HL-60 (cell line): ENCODE results near the gene HARBI1.

ENCODE experiments used
- CTCF ChIP-seq: IDR thresholded peaks from one replicate; pipeline ENCODE4 v1.5.1; 2011; ENCODE audit warnings: low read length, control low read depth, inconsistent platforms; ENCODE audit not compliant: insufficient read depth
- TF ChIP-seq, protein P1 (sequence below): IDR thresholded peaks from 2 replicates; pipeline ENCODE4 v1.6.1; 2012; ENCODE audit warnings: low read depth; ENCODE audit not compliant: insufficient replicate concordance

DNA sequence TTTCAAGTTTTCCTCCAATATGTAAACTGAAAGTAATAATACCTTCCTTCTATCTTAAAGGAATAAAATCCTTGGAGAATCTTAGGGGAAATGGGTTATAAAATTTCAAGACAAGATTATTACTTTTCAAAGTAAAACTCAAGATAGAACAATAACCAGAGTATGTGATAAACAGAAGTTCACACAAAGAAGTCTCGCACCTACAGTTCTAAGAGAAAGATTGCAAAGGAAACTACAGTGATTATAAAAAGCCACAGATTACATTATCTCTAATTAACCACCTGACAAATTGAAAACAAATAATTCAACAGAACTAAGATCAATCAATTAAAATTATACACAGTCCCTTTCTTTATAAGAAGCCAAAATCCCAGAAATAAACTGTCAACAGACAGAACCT is 57.2 kb downstream of the HARBI1 start:
- TF ChIP-seq CTCF = no peak
- TF ChIP-seq, protein P1, sequence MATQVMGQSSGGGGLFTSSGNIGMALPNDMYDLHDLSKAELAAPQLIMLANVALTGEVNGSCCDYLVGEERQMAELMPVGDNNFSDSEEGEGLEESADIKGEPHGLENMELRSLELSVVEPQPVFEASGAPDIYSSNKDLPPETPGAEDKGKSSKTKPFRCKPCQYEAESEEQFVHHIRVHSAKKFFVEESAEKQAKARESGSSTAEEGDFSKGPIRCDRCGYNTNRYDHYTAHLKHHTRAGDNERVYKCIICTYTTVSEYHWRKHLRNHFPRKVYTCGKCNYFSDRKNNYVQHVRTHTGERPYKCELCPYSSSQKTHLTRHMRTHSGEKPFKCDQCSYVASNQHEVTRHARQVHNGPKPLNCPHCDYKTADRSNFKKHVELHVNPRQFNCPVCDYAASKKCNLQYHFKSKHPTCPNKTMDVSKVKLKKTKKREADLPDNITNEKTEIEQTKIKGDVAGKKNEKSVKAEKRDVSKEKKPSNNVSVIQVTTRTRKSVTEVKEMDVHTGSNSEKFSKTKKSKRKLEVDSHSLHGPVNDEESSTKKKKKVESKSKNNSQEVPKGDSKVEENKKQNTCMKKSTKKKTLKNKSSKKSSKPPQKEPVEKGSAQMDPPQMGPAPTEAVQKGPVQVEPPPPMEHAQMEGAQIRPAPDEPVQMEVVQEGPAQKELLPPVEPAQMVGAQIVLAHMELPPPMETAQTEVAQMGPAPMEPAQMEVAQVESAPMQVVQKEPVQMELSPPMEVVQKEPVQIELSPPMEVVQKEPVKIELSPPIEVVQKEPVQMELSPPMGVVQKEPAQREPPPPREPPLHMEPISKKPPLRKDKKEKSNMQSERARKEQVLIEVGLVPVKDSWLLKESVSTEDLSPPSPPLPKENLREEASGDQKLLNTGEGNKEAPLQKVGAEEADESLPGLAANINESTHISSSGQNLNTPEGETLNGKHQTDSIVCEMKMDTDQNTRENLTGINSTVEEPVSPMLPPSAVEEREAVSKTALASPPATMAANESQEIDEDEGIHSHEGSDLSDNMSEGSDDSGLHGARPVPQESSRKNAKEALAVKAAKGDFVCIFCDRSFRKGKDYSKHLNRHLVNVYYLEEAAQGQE = no peak
